Stimulated activated naive CD8-positive, alpha-beta T cell treated with anti-CD3 and anti-CD28 coated beads, Interleukin-15, Interleukin-2, amounts not matched to agents 100 ng/mL and 50 ng/mL, for 24 hours (primary cell): Measurements from ENCODE around the gene RHOF.

Source experiments
- H3K27ac Mint-ChIP-seq: one replicate; pipeline ENCODE4 v1.8.0; 2021; ENCODE audit warnings: mild to moderate bottlenecking, mixed read lengths
- H3K27me3 Mint-ChIP-seq: one replicate; pipeline ENCODE4 v1.8.0; 2021; ENCODE audit warnings: mixed read lengths
- H3K36me3 Mint-ChIP-seq: one replicate; pipeline ENCODE4 v1.8.0; 2021; ENCODE audit warnings: low read depth, mixed read lengths
- H3K4me1 Mint-ChIP-seq: one replicate; pipeline ENCODE4 v1.8.0; 2021; ENCODE audit warnings: low read depth, mixed read lengths
- H3K4me3 Mint-ChIP-seq: one replicate; pipeline ENCODE4 v1.8.0; 2021; ENCODE audit warnings: mild to moderate bottlenecking, mixed read lengths
- H3K9me3 Mint-ChIP-seq: one replicate; pipeline ENCODE4 v1.8.0; 2021; ENCODE audit warnings: mixed read lengths

The RHOF gene

DNA sequence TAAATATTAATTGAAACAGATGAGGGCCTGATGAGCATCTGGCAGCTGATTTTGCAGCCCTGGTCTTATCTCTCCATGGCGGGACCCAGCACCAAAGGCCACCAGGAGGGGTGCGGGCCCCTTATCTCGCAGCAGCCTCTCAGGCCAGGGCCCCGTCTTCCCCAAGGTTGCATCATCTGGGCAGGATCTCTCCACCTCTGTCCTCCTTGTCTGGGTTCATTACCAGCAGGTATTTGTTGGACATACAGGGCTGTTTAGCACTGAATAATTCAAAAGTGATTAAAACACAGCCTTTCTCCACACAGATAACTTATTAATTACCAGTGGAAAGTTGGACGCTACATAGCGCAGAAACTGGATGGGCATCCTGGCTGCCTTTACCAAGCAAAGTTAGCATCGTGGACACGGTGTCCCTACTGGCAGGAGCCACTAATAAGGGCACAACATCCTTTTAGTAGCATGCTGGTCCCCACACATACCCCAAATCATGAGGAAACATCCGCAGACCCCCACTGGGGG is 55.1 kb downstream of the RHOF start:
- Mint-ChIP-seq H3K36me3 (peaks cover 4% of the 10 kb centered on the region), H3K4me1 (peaks cover 3% of the 10 kb centered on the region), H3K27ac (no peak overlapping the region), H3K4me3 (no peak overlapping the region), H3K9me3 (no peaks in the 10 kb centered on the region), H3K27me3 (no peaks in the 10 kb centered on the region)

DNA sequence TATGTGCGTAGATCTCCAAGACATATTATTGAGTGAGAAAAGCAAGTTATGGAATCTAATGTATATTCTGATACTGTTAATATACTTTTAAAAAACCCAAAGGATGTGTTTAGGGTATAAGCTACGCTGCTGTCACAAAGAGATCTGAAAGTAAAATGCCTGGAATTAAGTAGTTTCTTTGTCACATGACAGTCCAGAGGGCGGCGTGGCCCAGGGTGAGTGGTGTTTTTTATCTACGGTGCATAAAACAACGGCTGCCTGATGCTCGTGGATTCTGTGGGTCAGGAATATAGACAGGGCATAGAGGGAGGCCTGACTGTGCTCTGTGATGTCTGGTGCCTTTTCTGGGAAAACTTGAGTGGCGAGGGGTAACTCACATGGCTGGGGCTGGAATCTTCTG is 59.6 kb downstream of the RHOF start:
- Mint-ChIP-seq H3K36me3 (no peaks in the 10 kb centered on the region), H3K27ac (no peak overlapping the region), H3K27me3 (no peaks in the 10 kb centered on the region), H3K4me1 (no peaks in the 10 kb centered on the region), H3K4me3 (no peak overlapping the region), H3K9me3 (no peaks in the 10 kb centered on the region)

DNA sequence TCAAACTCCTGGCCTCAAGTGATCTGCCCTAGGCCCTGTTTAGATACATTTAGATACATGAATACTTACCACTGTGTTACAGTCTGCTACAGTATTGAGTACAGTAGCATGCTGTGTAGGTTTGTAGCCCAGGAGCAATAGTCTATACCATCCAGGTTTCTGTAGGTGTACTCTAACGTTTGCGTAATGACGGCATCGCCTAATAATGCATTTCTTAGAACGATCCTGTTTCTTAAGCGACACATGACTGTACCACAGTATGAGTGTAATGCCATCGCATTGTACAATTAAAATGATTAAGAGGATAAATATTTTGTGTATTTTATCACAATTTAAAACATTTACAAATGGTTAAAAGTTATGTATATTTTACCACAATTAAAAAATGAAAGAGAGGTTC is 62.0 kb downstream of the RHOF start:
- no peak overlapping the region for H3K4me3 Mint-ChIP-seq
- no peaks in the 10 kb centered on the region for H3K9me3 Mint-ChIP-seq
- H3K27me3 Mint-ChIP-seq = no peaks in the 10 kb centered on the region
- no peaks in the 10 kb centered on the region for H3K4me1 Mint-ChIP-seq
- no peak overlapping the region for H3K27ac Mint-ChIP-seq
- no peaks in the 10 kb centered on the region for H3K36me3 Mint-ChIP-seq

DNA sequence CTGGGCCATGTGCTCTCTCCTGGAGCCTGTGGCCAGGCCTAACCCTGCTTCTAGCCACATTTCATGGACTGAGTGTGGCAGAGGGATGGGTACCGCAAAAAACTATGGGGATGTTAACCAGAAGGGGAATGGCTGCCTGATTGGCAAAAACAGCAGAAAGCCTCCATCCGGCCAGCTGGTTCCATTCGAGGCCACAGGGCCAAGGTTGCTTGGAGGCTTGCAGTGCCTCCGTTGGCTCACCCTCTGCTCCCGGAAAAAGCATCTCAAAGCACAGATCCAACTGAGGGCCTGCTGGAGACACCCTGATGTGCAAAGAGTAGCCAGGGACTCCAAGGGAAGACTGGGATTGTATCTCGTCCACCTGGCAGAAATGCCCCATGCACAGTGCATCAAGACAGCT is 64.5 kb downstream of the RHOF start:
- Mint-ChIP-seq H3K27me3 (no peaks in the 10 kb centered on the region), H3K4me3 (no peak overlapping the region), H3K27ac (no peak overlapping the region), H3K36me3 (peaks cover 13% of the 10 kb centered on the region), H3K9me3 (no peaks in the 10 kb centered on the region), H3K4me1 (no peaks in the 10 kb centered on the region)
